ENCODE results near the gene VWA5B2. TPM values are rescaled to one million over a fixed set of nuclear protein-coding genes. Genes with fewer than 3 reads are reported as not detected.

The VWA5B2 gene
- total RNA-seq: not detected in 2 replicates

DNA sequence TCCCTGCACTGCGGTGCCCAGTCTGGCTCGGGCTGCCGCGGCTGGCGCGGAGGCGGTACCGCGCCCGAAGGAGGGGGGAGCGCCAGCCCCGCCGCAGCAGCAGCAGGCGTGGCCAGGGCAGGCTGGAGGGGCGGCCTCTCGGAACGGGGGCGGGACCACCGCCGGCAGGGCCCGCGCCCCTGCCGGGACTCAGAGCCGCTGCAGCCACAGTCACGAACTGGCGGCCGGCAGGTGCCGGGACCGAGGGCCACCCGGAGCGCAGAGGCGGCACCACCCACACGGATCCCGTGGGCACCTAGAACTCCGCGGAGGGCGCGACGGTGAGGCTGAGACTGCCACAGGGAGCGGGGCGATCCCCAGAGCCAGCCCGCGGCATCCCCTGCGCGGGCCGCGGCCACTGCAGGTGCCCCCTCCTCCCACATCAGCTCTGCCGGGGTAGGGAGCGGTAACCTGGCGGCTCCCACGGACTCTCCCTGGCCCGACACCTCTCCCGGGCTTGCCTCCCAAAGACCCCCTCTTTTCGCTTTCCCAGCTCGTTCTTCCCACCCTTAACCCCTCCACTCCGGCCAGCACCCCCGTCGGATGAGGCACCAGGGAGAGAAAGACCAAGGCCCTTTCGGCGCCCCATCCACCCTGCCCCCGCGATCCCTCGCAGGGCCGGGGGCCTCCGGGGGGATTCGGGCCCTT, at the start of gene VWA5B2:
TSS of gene VWA5B2 (plus strand) at position 192 of the 687 bp plus-strand sequence. CDS start 944 bp downstream, outside the sequence.

DNA sequence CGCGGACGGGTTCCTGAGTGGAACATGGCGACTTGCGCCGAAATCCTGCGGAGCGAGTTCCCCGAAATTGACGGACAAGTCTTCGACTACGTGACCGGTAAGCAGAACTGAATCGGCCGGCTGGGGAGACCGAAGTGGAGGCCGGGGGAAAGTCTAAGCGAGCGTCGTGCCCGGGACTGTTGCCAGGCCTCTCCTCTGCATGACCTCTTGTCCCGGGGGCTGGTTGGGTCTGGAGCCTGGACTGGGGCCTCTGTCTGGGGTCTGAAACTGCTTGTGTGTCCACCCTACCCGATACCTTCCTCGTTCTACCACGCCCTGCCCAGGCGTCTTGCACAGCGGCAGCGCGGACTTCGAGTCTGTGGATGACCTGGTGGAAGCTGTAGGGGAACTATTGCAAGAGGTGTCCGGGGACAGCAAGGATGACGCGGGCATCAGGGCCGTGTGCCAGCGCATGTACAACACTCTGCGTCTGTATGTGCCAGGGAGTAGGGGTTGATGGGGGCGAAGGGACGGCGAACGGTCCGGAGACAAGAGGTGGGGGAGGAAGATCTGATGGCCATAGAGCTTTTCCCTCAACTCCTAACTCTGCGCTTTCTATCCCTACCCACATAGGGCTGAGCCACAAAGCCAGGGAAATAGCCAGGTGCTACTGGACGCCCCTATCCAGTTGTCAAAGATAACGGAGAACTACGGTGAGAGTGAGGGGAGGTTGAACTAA, 43.0 kb upstream of the VWA5B2 start, which contains the start of gene ABCF3:
TSS of gene ABCF3 (plus strand) at position 16 of the 718 bp plus-strand sequence. CDS start at position 25, 9 bp downstream.

DNA sequence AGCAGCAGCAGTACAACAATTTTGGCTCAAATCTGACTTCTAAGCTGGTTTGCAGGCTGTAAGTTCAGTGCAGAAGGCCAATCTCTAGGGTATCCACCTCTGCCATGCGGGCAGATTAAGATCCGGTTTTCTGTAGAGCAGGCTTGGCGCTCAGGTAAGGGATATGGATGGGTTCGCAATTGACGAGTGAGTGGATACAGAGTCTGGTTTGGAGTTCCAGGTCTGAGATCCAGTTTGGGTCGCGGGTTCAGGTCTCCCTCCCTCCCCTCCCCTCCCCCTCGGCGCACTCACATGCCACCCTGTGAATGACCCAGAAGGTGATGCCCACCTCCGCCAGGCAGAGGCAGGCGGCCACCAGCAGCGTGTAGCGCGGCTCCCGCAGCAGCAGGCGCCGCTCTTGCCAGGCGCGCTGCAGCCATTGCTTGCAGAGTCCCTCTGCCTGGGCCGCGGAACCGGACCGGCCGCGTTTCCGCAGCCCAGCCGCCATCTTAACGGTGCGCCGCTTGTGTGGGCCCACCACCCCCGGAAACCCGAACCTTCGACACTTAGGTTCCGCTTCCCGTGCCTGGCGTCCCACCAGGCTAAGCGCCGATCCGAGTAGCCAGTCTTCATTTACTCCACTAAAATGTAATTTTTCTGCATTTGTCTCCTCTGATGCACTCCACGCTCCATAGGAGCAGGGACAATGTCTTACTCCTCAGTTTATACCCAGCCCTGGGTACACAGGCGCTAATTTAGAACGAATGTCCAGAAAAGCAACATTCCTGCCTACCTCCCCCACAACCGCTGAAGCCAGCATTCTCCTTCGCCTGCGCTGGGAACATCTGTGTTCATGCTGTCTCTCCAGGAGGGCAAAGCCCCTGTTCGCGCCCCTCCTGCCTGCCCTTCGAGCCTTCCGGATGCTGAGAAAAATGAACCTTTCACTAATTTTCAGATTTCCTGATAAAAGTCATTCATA, 19.3 kb downstream of the VWA5B2 start, which contains the start of gene ALG3:
TSS of gene ALG3 (minus strand) at position 509 of the 958 bp plus-strand sequence. CDS start at position 487, 22 bp downstream.

DNA sequence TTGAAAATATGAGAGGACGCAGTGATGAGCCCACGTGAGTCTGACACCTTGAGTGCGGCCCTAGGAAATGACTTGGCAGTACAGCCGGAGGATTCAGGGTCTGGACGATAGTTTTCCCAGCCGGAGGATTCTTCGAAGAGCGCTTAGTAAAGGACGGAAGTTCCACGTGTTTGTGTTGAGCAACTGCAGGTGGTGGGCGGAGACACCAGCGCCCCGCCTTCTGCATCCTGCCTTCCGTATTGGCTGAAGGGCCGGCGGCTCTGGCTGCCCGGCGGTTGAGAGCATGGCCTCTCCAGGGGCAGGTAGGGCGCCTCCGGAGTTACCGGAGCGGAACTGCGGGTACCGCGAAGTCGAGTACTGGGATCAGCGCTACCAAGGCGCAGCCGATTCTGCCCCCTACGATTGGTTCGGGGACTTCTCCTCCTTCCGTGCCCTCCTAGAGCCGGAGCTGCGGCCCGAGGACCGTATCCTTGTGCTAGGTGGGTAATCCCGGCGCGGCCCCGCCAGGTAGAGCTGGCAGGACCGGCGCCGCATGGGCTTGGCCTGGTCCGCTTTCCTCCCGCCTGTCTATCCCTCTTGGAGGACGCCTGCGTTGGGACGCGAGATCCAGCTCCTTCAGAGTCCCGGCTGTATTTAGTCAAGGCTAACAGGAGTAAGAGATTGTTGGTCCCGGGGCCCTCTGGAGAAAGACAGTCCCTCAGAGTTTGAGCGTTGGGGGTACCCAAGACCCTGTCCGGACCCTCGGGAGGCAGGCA, 20.2 kb downstream of the VWA5B2 start, which contains the start of gene EEF1AKMT4:
TSS of gene EEF1AKMT4 (plus strand) at position 261 of the 755 bp plus-strand sequence. CDS start at position 284, 23 bp downstream.

DNA sequence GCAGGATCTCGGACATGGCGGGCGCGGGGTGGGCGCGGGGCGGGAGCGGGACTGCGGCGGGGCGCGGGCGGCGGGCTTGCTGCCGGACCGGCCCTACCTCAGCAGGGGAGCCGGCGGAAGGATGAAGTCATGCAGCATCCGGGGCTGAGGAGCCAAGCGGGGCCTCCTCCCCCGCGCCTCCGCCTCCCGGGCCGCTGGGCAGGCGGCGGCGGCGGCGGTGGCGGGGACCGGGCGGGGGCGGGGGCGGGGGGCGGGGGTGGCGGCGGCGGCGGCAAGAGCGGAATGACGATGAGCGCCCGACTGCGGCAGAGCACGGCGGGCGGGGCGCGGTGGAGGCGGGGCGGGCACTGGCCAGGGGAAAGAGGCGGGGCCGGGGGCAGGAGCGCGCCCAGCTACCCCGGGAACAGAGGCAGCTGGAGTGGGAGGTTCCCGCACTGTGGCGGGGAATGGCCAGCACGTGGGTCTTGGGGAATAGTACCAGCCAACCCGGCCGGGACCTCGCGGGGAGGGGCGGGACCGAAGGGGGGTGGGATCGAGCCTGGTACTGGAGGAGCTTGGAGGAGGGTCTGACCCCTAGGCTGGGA, 32.0 kb downstream of the VWA5B2 start, which contains the start of gene CAMK2N2:
TSS of gene CAMK2N2 (minus strand) at position 284 of the 584 bp plus-strand sequence. CDS start at position 16, 268 bp downstream.

DNA sequence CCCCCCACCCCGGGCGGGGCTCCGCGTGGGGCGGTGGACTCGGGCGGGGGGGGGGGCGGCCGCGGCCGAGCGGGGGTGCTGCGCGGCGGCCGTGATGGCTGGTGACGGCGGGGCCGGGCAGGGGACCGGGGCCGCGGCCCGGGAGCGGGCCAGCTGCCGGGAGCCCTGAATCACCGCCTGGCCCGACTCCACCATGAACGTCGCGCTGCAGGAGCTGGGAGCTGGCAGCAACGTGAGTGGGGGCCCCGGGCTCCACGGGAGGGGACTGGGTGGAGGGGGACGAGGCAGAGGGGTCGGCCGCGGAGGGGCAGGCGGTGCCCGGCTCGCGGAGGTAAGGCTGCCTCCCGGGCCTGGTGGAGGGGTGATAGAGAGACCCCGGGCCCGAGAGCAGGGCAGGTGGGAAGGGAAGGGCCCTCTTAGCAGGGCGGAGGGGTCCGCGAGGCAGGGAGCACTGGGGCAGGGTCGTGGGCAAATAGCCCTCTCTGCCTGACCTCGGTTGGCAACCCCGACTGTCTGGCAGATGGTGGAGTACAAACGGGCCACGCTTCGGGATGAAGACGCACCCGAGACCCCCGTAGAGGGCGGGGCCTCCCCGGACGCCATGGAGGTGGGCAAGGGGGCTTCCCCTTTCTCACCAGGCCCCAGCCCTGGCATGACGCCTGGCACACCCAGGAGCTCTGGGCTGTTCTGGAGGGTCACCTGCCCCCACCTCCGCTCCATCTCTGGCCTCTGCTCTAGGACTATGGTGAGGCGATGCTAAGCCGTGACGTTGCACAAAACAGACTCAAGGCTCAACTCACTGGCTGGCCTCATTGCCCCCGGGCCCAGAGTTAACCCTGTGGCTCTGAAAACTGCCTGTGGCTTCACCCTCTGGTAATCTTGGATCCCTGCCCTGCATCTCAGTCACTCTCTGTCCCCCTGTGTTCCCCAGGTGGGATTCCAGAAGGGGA, 46.9 kb downstream of the VWA5B2 start, which contains the start of gene ECE2:
TSS of gene ECE2 (plus strand) at position 62 of the 950 bp plus-strand sequence. CDS start at position 194, 132 bp downstream.

Other genes starting within 250 kb of the VWA5B2 start
- 15.4 and 16.5 TPM in 2 replicates for gene ABCC5, start 211.7 kb upstream of the VWA5B2 start, total RNA-seq
- gene HTR3D, start 197.8 kb upstream of the VWA5B2 start, total RNA-seq: not detected in 2 replicates
- gene HTR3C, start 176.5 kb upstream of the VWA5B2 start, total RNA-seq: not detected in 2 replicates
- gene HTR3E, start 132.5 kb upstream of the VWA5B2 start, total RNA-seq: not detected in 2 replicates
- gene EIF2B5, start 94.2 kb upstream of the VWA5B2 start, total RNA-seq: 37.4 and 57.3 TPM in 2 replicates
- 30.9 and 38.6 TPM in 2 replicates for gene DVL3, start 74.2 kb upstream of the VWA5B2 start, total RNA-seq
- gene AP2M1, start 54.7 kb upstream of the VWA5B2 start, total RNA-seq: 531 and 599 TPM in 2 replicates
- 51.6 and 57.7 TPM in 2 replicates for gene ABCF3, start 43.4 kb upstream of the VWA5B2 start, total RNA-seq
- gene ALG3, start 19.4 kb downstream of the VWA5B2 start, total RNA-seq: 31.5 and 33.0 TPM in 2 replicates
- 1.6 and 2.2 TPM in 2 replicates for gene EEF1AKMT4, start 20.1 kb downstream of the VWA5B2 start, total RNA-seq
- 0.25 and 0.33 TPM in 2 replicates for gene CAMK2N2, start 32.0 kb downstream of the VWA5B2 start, total RNA-seq
- gene ECE2, start 46.4 kb downstream of the VWA5B2 start, total RNA-seq: under 0.01 TPM in 1 of 2 replicates, not detected in the other
- gene PSMD2, start 69.7 kb downstream of the VWA5B2 start, total RNA-seq: 711 and 1,487 TPM in 2 replicates
- gene EIF4G1, start 85.0 kb downstream of the VWA5B2 start, total RNA-seq: 282 and 359 TPM in 2 replicates
- 29.7 and 42.6 TPM in 2 replicates for gene FAM131A, start 108.0 kb downstream of the VWA5B2 start, total RNA-seq
- 2.7 and 4.1 TPM in 2 replicates for gene CLCN2, start 132.0 kb downstream of the VWA5B2 start, total RNA-seq
- gene POLR2H, start 132.1 kb downstream of the VWA5B2 start, total RNA-seq: 108 and 155 TPM in 2 replicates
- gene THPO, start 148.6 kb downstream of the VWA5B2 start, total RNA-seq: 0.25 and 0.66 TPM in 2 replicates
- gene CHRD, start 150.5 kb downstream of the VWA5B2 start, total RNA-seq: 7.4 and 9.3 TPM in 2 replicates